ENCODE results near the gene CTSO. TPM values are rescaled to one million over a fixed set of nuclear protein-coding genes. Genes with fewer than 3 reads are reported as not detected.

CTSO gene
- total RNA-seq, 1 experiment from 2014 or later, result 0.57 TPM

DNA sequence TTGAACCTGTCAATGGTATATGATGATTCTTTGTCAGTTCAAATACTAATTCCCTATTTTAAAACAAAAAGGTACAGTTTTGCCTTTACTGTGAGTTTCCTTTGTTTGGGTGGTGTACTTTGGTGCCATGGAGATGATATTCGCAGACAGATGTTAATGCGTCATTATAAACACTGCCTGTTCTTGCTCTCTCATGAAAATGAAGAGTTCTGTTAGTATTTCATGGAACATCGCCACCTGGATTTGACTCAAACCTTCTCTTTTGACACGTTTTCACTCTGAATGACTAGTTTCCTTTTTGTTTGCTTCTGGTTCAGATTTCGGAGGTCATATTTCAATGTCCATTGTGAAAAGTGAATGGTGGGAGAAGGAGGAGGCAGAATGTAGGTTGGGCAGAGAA, 6.9 kb upstream of the CTSO start:
- no peak overlapping the region for H3K9ac ChIP-seq (ENCODE audit: low read length)
- ChIA-PET RAD21 (ENCODE audit: low non-redundant PET in 1 of 2, low total read pairs in 2 of 2, uncharacterized antibody in 2 of 2, unreplicated experiment in 2 of 2) (no interaction called here), POLR2A (no interaction called here), CTCF (no interaction called here)
- H3K9me3 ChIP-seq (ENCODE audit: control insufficient read depth in 1 of 2, insufficient read depth in 1 of 2, low read depth in 1 of 2, low read length in 2 of 2), result no peaks in the 10 kb centered on the region
- no TSS peak for BruUV-seq (replicated peaks)
- no peak for DNase-seq (ENCODE audit: low read depth, low spot score)
- TF ChIP-seq SRF (IDR thresholded peaks at IDR 0.05; ENCODE audit: low read depth) (no peak), ELF1 (IDR thresholded peaks at IDR 0.05; ENCODE audit: borderline replicate concordance, low read depth) (no peak), EGR1 (IDR thresholded peaks at IDR 0.05; ENCODE audit: low read depth) (no peak), ZFX (IDR thresholded peaks at IDR 0.05) (no peak)
- TF ChIP-seq, protein P1, sequence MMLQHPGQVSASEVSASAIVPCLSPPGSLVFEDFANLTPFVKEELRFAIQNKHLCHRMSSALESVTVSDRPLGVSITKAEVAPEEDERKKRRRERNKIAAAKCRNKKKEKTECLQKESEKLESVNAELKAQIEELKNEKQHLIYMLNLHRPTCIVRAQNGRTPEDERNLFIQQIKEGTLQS (IDR thresholded peaks at IDR 0.05), result no peak
- TF ChIP-seq, protein P2, sequence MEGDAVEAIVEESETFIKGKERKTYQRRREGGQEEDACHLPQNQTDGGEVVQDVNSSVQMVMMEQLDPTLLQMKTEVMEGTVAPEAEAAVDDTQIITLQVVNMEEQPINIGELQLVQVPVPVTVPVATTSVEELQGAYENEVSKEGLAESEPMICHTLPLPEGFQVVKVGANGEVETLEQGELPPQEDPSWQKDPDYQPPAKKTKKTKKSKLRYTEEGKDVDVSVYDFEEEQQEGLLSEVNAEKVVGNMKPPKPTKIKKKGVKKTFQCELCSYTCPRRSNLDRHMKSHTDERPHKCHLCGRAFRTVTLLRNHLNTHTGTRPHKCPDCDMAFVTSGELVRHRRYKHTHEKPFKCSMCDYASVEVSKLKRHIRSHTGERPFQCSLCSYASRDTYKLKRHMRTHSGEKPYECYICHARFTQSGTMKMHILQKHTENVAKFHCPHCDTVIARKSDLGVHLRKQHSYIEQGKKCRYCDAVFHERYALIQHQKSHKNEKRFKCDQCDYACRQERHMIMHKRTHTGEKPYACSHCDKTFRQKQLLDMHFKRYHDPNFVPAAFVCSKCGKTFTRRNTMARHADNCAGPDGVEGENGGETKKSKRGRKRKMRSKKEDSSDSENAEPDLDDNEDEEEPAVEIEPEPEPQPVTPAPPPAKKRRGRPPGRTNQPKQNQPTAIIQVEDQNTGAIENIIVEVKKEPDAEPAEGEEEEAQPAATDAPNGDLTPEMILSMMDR (IDR thresholded peaks at IDR 0.05 in 2 of 3, conservative IDR thresholded peaks at IDR 0.05 in 1 of 3; ENCODE audit: borderline replicate concordance in 1 of 3, insufficient read depth in 1 of 3, low read depth in 2 of 3, low read length in 2 of 3), result no peak
- H3K27ac ChIP-seq (ENCODE audit: low read depth, low read length), result no peak overlapping the region
- no peaks in the 10 kb centered on the region for H3K36me3 ChIP-seq (ENCODE audit: control insufficient read depth in 1 of 2, insufficient read depth in 2 of 2, low read length in 2 of 2)
- intact Hi-C loops (cut with micrococcal nuclease), result no loop called here
- ATAC-seq, result no peak
- H3K4me3 ChIP-seq (replicated peaks in 1 of 2; ENCODE audit: low read depth in 1 of 2, low read length in 2 of 2), result no peak overlapping the region
- H2AFZ ChIP-seq (ENCODE audit: low read depth, low read length, poor library complexity, severe bottlenecking), result no peak overlapping the region
- H3K9me2 ChIP-seq (ENCODE audit: insufficient read depth), result no peaks in the 10 kb centered on the region
- H3K4me1 ChIP-seq (ENCODE audit: control insufficient read depth in 1 of 2, insufficient read depth in 2 of 2, low read length in 2 of 2), result no peaks in the 10 kb centered on the region
- H3K27me3 ChIP-seq (ENCODE audit: insufficient read depth, low read length), result no peaks in the 10 kb centered on the region
- H3K4me2 ChIP-seq (ENCODE audit: low read length), result no peak overlapping the region
- no peaks in the 10 kb centered on the region for H4K20me1 ChIP-seq (ENCODE audit: insufficient read depth)
- no peaks in the 10 kb centered on the region for H3K79me2 ChIP-seq (ENCODE audit: insufficient read depth, low read length)

DNA sequence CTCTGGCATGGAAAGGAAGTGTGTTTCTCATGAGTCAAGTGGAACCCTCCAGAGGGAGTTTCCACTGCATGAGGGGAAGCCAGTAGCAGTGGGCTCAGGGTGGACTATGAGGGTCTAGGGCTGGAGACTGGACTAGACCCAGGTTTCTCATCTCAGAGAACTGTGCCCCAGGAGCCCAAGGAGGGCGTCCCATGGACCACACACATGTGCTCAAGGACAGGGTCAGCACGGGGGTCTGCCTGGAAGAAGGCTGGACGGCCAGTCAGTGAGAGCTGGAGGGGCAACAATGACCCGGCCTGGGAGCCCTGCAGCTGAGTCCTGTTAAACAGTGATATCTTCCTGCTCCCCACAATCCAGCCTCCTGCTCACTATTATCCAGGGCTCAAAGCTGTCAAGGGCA, 5.8 kb upstream of the CTSO start:
- POLR2A ChIA-PET, result no interaction called here
- ATAC-seq, result no peak
- no TSS peak for BruUV-seq (replicated peaks)
- no peak for TF ChIP-seq ZFX (IDR thresholded peaks at IDR 0.05)
- no peak for TF ChIP-seq FOSL1 (IDR thresholded peaks at IDR 0.05; ENCODE audit: low read depth)
- TF ChIP-seq EZH2phosphoT487 (IDR thresholded peaks at IDR 0.05; ENCODE audit: borderline replicate concordance), result no peak
- no peak for TF ChIP-seq SP1 (IDR thresholded peaks at IDR 0.05; ENCODE audit: low read depth)
- TF ChIP-seq SIN3A (IDR thresholded peaks at IDR 0.05; ENCODE audit: low read depth), result no peak
- TF ChIP-seq, protein P3, sequence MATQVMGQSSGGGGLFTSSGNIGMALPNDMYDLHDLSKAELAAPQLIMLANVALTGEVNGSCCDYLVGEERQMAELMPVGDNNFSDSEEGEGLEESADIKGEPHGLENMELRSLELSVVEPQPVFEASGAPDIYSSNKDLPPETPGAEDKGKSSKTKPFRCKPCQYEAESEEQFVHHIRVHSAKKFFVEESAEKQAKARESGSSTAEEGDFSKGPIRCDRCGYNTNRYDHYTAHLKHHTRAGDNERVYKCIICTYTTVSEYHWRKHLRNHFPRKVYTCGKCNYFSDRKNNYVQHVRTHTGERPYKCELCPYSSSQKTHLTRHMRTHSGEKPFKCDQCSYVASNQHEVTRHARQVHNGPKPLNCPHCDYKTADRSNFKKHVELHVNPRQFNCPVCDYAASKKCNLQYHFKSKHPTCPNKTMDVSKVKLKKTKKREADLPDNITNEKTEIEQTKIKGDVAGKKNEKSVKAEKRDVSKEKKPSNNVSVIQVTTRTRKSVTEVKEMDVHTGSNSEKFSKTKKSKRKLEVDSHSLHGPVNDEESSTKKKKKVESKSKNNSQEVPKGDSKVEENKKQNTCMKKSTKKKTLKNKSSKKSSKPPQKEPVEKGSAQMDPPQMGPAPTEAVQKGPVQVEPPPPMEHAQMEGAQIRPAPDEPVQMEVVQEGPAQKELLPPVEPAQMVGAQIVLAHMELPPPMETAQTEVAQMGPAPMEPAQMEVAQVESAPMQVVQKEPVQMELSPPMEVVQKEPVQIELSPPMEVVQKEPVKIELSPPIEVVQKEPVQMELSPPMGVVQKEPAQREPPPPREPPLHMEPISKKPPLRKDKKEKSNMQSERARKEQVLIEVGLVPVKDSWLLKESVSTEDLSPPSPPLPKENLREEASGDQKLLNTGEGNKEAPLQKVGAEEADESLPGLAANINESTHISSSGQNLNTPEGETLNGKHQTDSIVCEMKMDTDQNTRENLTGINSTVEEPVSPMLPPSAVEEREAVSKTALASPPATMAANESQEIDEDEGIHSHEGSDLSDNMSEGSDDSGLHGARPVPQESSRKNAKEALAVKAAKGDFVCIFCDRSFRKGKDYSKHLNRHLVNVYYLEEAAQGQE (IDR thresholded peaks at IDR 0.05; ENCODE audit: low read depth), result no peak
- TF ChIP-seq, protein P4, sequence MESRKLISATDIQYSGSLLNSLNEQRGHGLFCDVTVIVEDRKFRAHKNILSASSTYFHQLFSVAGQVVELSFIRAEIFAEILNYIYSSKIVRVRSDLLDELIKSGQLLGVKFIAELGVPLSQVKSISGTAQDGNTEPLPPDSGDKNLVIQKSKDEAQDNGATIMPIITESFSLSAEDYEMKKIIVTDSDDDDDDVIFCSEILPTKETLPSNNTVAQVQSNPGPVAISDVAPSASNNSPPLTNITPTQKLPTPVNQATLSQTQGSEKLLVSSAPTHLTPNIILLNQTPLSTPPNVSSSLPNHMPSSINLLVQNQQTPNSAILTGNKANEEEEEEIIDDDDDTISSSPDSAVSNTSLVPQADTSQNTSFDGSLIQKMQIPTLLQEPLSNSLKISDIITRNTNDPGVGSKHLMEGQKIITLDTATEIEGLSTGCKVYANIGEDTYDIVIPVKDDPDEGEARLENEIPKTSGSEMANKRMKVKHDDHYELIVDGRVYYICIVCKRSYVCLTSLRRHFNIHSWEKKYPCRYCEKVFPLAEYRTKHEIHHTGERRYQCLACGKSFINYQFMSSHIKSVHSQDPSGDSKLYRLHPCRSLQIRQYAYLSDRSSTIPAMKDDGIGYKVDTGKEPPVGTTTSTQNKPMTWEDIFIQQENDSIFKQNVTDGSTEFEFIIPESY (IDR thresholded peaks at IDR 0.05; ENCODE audit: extremely low read depth, insufficient replicate concordance, low read length), result no peak
- no peak for TF ChIP-seq POLR2AphosphoS5 (IDR thresholded peaks at IDR 0.05; ENCODE audit: low read depth, low read length)
- no peak for TF ChIP-seq JUND (IDR thresholded peaks at IDR 0.05)
- TF ChIP-seq, protein P1 (IDR thresholded peaks at IDR 0.05), result no peak

More for the DNA sequence above, 5.8 kb upstream of the CTSO start:
- no peaks in the 10 kb centered on the region for H3K79me2 ChIP-seq (ENCODE audit: insufficient read depth, low read length)
- H3K4me1 ChIP-seq (ENCODE audit: control insufficient read depth in 1 of 2, insufficient read depth in 2 of 2, low read length in 2 of 2), result no peaks in the 10 kb centered on the region
- CTCF ChIA-PET, result no interaction called here
- no peaks in the 10 kb centered on the region for H3K9me2 ChIP-seq (ENCODE audit: insufficient read depth)
- no peak overlapping the region for H3K4me2 ChIP-seq (ENCODE audit: low read length)
- RAD21 ChIA-PET (ENCODE audit: low non-redundant PET in 1 of 2, low total read pairs in 2 of 2, uncharacterized antibody in 2 of 2, unreplicated experiment in 2 of 2), result no interaction called here
- no peaks in the 10 kb centered on the region for H3K27me3 ChIP-seq (ENCODE audit: insufficient read depth, low read length)
- H3K4me3 ChIP-seq (replicated peaks in 1 of 2; ENCODE audit: low read depth in 1 of 2, low read length in 2 of 2), result no peak overlapping the region
- intact Hi-C loops (cut with micrococcal nuclease), result no loop called here
- no peaks in the 10 kb centered on the region for H3K36me3 ChIP-seq (ENCODE audit: control insufficient read depth in 1 of 2, insufficient read depth in 2 of 2, low read length in 2 of 2)
- no peak for DNase-seq (ENCODE audit: low read depth, low spot score)
- H3K9me3 ChIP-seq (ENCODE audit: control insufficient read depth in 1 of 2, insufficient read depth in 1 of 2, low read depth in 1 of 2, low read length in 2 of 2), result no peaks in the 10 kb centered on the region
- no peaks in the 10 kb centered on the region for H4K20me1 ChIP-seq (ENCODE audit: insufficient read depth)
- H3K27ac ChIP-seq (ENCODE audit: low read depth, low read length), result no peak overlapping the region
- no peak overlapping the region for H3K9ac ChIP-seq (ENCODE audit: low read length)
- no peak overlapping the region for H2AFZ ChIP-seq (ENCODE audit: low read depth, low read length, poor library complexity, severe bottlenecking)

Measured in HCT116 (cell line).